Neural cell (in vitro differentiated cells): Measurements from ENCODE around the gene ADAMTS20. TPM values are rescaled to one million over a fixed set of nuclear protein-coding genes. Genes with fewer than 3 reads are reported as not detected.

Experiments
- H2AFZ ChIP-seq: fragments of 200-600, 300-800 bp; sonication (generic), shearing (Covaris generic); 2 replicates; pipeline ENCODE4 v1.6.0; 2014; ENCODE audit warnings: low read depth, mild to moderate bottlenecking, antibody characterized with exemption, low read length, moderate library complexity
- H3F3A ChIP-seq: fragments of 200-600 bp; shearing (Covaris generic); 2 replicates; pipeline ENCODE4 v1.6.1; 2016; ENCODE audit warnings: mild to moderate bottlenecking, moderate library complexity, mixed read lengths, antibody characterized with exemption, low read length; ENCODE audit not compliant: insufficient read depth, poor library complexity, severe bottlenecking
- H3K27ac ChIP-seq: fragments of 200-600, 300-800 bp; sonication (generic), shearing (Covaris generic); 2 replicates; pipeline ENCODE4 v1.5.1; 2014; ENCODE audit warnings: mild to moderate bottlenecking, low read length, moderate library complexity
- H3K27me3 ChIP-seq: fragments of 300-800, 200-600 bp; sonication (generic), shearing (Covaris generic); 2 replicates; pipeline ENCODE4 v1.6.0; 2014; ENCODE audit warnings: mild to moderate bottlenecking, low read depth, low read length, moderate library complexity; ENCODE audit not compliant: insufficient read depth
- H3K36me3 ChIP-seq: fragments of 300-800, 200-600 bp; sonication (generic), shearing (Covaris generic); 2 replicates; pipeline ENCODE4 v1.5.1; 2014; ENCODE audit warnings: mild to moderate bottlenecking, antibody characterized with exemption, low read length, moderate library complexity; ENCODE audit not compliant: insufficient read depth
- H3K4me2 ChIP-seq: fragments of 300-800, 200-600 bp; sonication (generic), shearing (Covaris generic); 2 replicates; pipeline ENCODE4 v1.6.0; 2014; ENCODE audit warnings: mild to moderate bottlenecking, low read length
- H3K4me3 ChIP-seq: fragments of 300-800, 200-600 bp; sonication (generic), shearing (Covaris generic); 2 replicates; pipeline ENCODE4 v1.5.1; 2014; ENCODE audit warnings: mild to moderate bottlenecking, low read length, moderate library complexity
- H3K79me2 ChIP-seq: fragments of 200-600 bp; shearing (Covaris generic); replicated peaks from 2 replicates; pipeline ENCODE4 v1.6.0; 2014; ENCODE audit warnings: mild to moderate bottlenecking, low read length, moderate library complexity; ENCODE audit not compliant: insufficient read depth
- H3K9ac ChIP-seq: fragments of 300-800, 200-600 bp; sonication (generic), shearing (Covaris generic); 2 replicates; pipeline ENCODE4 v1.6.1; 2016; ENCODE audit warnings: mild to moderate bottlenecking, low read length, mixed read lengths
- H3K9me2 ChIP-seq: fragments of 200-600 bp; shearing (Covaris generic); 2 replicates; pipeline ENCODE4 v1.6.1; 2016; ENCODE audit warnings: mild to moderate bottlenecking, low read length, mixed read lengths; ENCODE audit not compliant: insufficient read depth
- H3K9me3 ChIP-seq: fragments of 200-600, 300-800 bp; sonication (generic), shearing (Covaris generic); 2 replicates; pipeline ENCODE4 v1.6.1; 2016; ENCODE audit warnings: mild to moderate bottlenecking, mixed run types, low read length, moderate library complexity, mixed read lengths
- H4K20me1 ChIP-seq: fragments of 200-600 bp; shearing (Covaris generic); 2 replicates; pipeline ENCODE4 v1.6.1; 2016; ENCODE audit warnings: mild to moderate bottlenecking, mixed run types; ENCODE audit not compliant: insufficient read depth
- EP300 ChIP-seq: fragments of 450-650 bp; conservative IDR thresholded peaks from 2 replicates; pipeline ENCODE4 v1.6.1; 2014; ENCODE audit warnings: antibody characterized with exemption, mild to moderate bottlenecking, moderate library complexity; ENCODE audit not compliant: poor library complexity, severe bottlenecking
- EZH2 ChIP-seq: fragments of 200-600, 300-800 bp; shearing (Covaris generic), sonication (generic); IDR thresholded peaks from 2 replicates; pipeline ENCODE4 v1.6.1; 2014; ENCODE audit warnings: antibody characterized with exemption, low read length, borderline replicate concordance, mild to moderate bottlenecking; ENCODE audit not compliant: insufficient read depth, poor library complexity, severe bottlenecking
- MXI1 ChIP-seq: fragments of 450-650 bp; conservative IDR thresholded peaks from 2 replicates; pipeline ENCODE4 v1.6.1; 2014; ENCODE audit warnings: antibody characterized with exemption, mild to moderate bottlenecking; ENCODE audit not compliant: poor library complexity, severe bottlenecking
- POLR2AphosphoS5 ChIP-seq: IDR thresholded peaks from 2 replicates; pipeline ENCODE4 v1.6.1; 2012
- RAD21 ChIP-seq: fragments of 450-650 bp; conservative IDR thresholded peaks from 2 replicates; pipeline ENCODE4 v1.6.1; 2014; ENCODE audit warnings: antibody characterized with exemption, mild to moderate bottlenecking, moderate library complexity
- SMC3 ChIP-seq: fragments of 450-650 bp; conservative IDR thresholded peaks from 2 replicates; pipeline ENCODE4 v1.6.1; 2014; ENCODE audit warnings: antibody characterized with exemption, mild to moderate bottlenecking, moderate library complexity; ENCODE audit not compliant: poor library complexity
- TAF1 ChIP-seq: IDR thresholded peaks from 2 replicates; pipeline ENCODE4 v1.6.1; 2012; ENCODE audit warnings: low read depth
- polyA plus RNA-seq: library from polyadenylated mRNA; depleted of rRNA; stranded (reverse); fragments of >200 nt; gene quantifications from 2 replicates; pipeline ENCODE4 v1.2.3, GENCODE V29; 2014
- TF ChIP-seq, protein P1 (sequence below): fragments of 450-650 bp; IDR thresholded peaks from 2 replicates; pipeline ENCODE4 v1.5.1; 2014; ENCODE audit warnings: antibody characterized with exemption, mild to moderate bottlenecking, moderate library complexity; ENCODE audit not compliant: poor library complexity, severe bottlenecking
- TF ChIP-seq, protein P2 (sequence below): IDR thresholded peaks from 2 replicates; pipeline ENCODE4 v1.6.1; 2012; ENCODE audit warnings: borderline replicate concordance

The ADAMTS20 gene
- polyA plus RNA-seq, 1 donor from 2014 or later, result 0.72 TPM

DNA sequence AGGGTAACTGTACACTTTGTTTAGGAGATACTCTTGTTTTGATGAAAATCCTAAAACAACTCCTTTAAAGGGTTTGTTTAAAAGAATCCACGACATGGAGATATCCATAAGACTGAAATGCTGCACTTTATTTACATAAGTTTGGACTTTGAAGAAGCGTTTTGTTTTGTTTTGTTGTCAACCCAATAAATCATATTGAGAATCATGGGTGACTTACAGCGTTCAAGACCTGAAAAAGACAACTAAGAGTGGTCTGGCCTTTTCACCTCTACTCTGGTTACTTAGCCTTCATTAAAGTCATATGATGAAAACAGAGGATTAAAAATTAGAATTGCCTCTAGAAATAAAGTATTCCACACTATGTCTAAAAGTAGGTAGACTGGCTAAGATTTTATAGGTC is 234.8 kb downstream of the ADAMTS20 start:
- TF ChIP-seq, protein P1, sequence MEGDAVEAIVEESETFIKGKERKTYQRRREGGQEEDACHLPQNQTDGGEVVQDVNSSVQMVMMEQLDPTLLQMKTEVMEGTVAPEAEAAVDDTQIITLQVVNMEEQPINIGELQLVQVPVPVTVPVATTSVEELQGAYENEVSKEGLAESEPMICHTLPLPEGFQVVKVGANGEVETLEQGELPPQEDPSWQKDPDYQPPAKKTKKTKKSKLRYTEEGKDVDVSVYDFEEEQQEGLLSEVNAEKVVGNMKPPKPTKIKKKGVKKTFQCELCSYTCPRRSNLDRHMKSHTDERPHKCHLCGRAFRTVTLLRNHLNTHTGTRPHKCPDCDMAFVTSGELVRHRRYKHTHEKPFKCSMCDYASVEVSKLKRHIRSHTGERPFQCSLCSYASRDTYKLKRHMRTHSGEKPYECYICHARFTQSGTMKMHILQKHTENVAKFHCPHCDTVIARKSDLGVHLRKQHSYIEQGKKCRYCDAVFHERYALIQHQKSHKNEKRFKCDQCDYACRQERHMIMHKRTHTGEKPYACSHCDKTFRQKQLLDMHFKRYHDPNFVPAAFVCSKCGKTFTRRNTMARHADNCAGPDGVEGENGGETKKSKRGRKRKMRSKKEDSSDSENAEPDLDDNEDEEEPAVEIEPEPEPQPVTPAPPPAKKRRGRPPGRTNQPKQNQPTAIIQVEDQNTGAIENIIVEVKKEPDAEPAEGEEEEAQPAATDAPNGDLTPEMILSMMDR, result no peak
- no peak for TF ChIP-seq EZH2
- TF ChIP-seq RAD21, result no peak
- no peak for TF ChIP-seq POLR2AphosphoS5
- TF ChIP-seq TAF1, result no peak
- TF ChIP-seq SMC3, result no peak
- TF ChIP-seq, protein P2, sequence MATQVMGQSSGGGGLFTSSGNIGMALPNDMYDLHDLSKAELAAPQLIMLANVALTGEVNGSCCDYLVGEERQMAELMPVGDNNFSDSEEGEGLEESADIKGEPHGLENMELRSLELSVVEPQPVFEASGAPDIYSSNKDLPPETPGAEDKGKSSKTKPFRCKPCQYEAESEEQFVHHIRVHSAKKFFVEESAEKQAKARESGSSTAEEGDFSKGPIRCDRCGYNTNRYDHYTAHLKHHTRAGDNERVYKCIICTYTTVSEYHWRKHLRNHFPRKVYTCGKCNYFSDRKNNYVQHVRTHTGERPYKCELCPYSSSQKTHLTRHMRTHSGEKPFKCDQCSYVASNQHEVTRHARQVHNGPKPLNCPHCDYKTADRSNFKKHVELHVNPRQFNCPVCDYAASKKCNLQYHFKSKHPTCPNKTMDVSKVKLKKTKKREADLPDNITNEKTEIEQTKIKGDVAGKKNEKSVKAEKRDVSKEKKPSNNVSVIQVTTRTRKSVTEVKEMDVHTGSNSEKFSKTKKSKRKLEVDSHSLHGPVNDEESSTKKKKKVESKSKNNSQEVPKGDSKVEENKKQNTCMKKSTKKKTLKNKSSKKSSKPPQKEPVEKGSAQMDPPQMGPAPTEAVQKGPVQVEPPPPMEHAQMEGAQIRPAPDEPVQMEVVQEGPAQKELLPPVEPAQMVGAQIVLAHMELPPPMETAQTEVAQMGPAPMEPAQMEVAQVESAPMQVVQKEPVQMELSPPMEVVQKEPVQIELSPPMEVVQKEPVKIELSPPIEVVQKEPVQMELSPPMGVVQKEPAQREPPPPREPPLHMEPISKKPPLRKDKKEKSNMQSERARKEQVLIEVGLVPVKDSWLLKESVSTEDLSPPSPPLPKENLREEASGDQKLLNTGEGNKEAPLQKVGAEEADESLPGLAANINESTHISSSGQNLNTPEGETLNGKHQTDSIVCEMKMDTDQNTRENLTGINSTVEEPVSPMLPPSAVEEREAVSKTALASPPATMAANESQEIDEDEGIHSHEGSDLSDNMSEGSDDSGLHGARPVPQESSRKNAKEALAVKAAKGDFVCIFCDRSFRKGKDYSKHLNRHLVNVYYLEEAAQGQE, result no peak
- TF ChIP-seq EP300, result no peak
- no peak for TF ChIP-seq MXI1
- Histone ChIP-seq H3K9me3 (no peaks in the 10 kb centered on the region), H3K79me2 (no peaks in the 10 kb centered on the region), H3K4me2 (no peak overlapping the region), H3K36me3 (no peaks in the 10 kb centered on the region), H3K9me2 (no peaks in the 10 kb centered on the region), H3K27ac (no peak overlapping the region), H3F3A (no peaks in the 10 kb centered on the region), H3K4me3 (no peak overlapping the region), H3K9ac (no peak overlapping the region), H2AFZ (no peak overlapping the region), H4K20me1 (no peaks in the 10 kb centered on the region), H3K27me3 (no peaks in the 10 kb centered on the region)

DNA sequence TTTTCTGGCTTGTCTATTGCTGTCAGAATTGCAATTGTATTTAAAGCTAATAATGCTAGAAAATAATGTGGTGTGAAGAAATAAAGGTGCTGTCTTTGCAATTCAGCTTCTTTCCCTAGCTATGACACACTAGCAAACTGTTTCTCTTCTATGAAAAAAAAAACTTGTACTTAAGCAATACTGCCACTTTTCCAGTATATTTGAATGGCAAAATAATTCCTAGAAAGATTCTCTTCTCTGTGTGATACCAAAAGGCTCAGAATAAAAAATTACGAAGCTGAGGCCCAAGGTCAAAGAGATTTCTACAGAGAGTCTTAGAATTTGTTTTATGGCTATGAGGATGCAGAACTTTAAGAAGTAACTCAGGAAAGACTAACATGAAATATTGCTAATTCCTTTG is 235.5 kb downstream of the ADAMTS20 start:
- Histone ChIP-seq H3K9me2 (no peaks in the 10 kb centered on the region), H3K27ac (no peak overlapping the region), H3K36me3 (no peaks in the 10 kb centered on the region), H3F3A (no peaks in the 10 kb centered on the region), H3K9ac (no peak overlapping the region), H4K20me1 (no peaks in the 10 kb centered on the region), H3K4me3 (no peak overlapping the region), H3K4me2 (no peak overlapping the region), H3K79me2 (no peaks in the 10 kb centered on the region), H2AFZ (no peak overlapping the region), H3K27me3 (no peaks in the 10 kb centered on the region), H3K9me3 (no peaks in the 10 kb centered on the region)
- TF ChIP-seq, protein P1, result no peak
- TF ChIP-seq, protein P2, result no peak
- TF ChIP-seq SMC3, result no peak
- no peak for TF ChIP-seq EZH2
- no peak for TF ChIP-seq RAD21
- no peak for TF ChIP-seq POLR2AphosphoS5
- TF ChIP-seq TAF1, result no peak
